HepG2 (cell line): ENCODE data around the gene NAPSA. TPM values are rescaled to one million over a fixed set of nuclear protein-coding genes. Genes with fewer than 3 reads are reported as not detected.

Source experiments
- ATAC-seq: fragments of 200-7000 bp; cut with Tn5 transposase; 3 replicates; pipeline ENCODE4 v1.9.1; 2020; ENCODE audit warnings: mild to moderate bottlenecking, moderate library complexity
- BruUV-seq: library from RNA; stranded (reverse); fragments of 400-500 nt; replicated peaks from 2 replicates; lab custom pipeline; 2021; lab: Mats Ljungman, UMichigan
- CTCF ChIA-PET: fragments of 300-600 bp; formaldehyde crosslinking; extraction: SDS; loops from one replicate; lab custom pipeline; 2021; ENCODE audit warnings: low total read pairs, inconsistent platforms, low intra/inter-chr PET ratio; lab: Yijun Ruan, JAX
- POLR2A ChIA-PET: fragments of 350-600 bp; sonication (Branson Sonifier 250); formaldehyde crosslinking; loops from one replicate; lab custom pipeline; 2020; ENCODE audit warnings: antibody characterized with exemption, inconsistent platforms; lab: Yijun Ruan, JAX
- DNase-seq: peaks from one replicate; pipeline ENCODE4 v3.0.0-alpha.2; 2015; ENCODE audit warnings: low spot score
- FAIRE-seq: peaks from 3 replicates; lab custom pipeline; 2011; peaks lifted over from hg19 to GRCh38; lab: Jason Lieb, UNC
- H2AFZ ChIP-seq: one replicate; pipeline ENCODE4 v1.6.1; 2011; ENCODE audit warnings: low read length, inconsistent platforms
- H3K27ac ChIP-seq: fragments of 300-600 bp; 3 replicates; pipeline ENCODE4 v1.8.0; 2011; ENCODE audit warnings: mixed run types, mild to moderate bottlenecking, mixed read lengths, low read length, inconsistent platforms; ENCODE audit not compliant: insufficient read depth; ENCODE audit errors: extremely low read length
- H3K27me3 ChIP-seq, 2 experiments: fragments of 200-600 bp in 1 of 2; 2 replicates in 1 of 2; 3 replicates in 1 of 2; pipeline versions ENCODE4 v1.6.0 to v1.8.0; 2011; ENCODE audit warnings: low read length in 2 of 2, mild to moderate bottlenecking in 2 of 2, moderate library complexity in 2 of 2, inconsistent platforms in 1 of 2; ENCODE audit not compliant: insufficient read depth in 2 of 2, control insufficient read depth in 1 of 2
- H3K36me3 ChIP-seq, 2 experiments: fragments of 200-600 bp in 1 of 2; replicated peaks in 1 of 2; 2 replicates in 1 of 2; 3 replicates in 1 of 2; pipeline versions ENCODE4 v1.5.1 to v1.8.0; 2011; ENCODE audit warnings: low read length in 2 of 2, inconsistent platforms in 1 of 2; ENCODE audit not compliant: insufficient read depth in 2 of 2, control insufficient read depth in 1 of 2
- H3K4me1 ChIP-seq: 2 replicates; pipeline ENCODE4 v1.5.1; 2012; ENCODE audit warnings: low read length, inconsistent platforms; ENCODE audit not compliant: insufficient read depth
- H3K4me2 ChIP-seq: 2 replicates; pipeline ENCODE4 v1.6.0; 2011; ENCODE audit warnings: low read depth, low read length, inconsistent platforms
- H3K4me3 ChIP-seq, 3 experiments: fragments of 200-600 bp in 1 of 3; sonication (generic), shearing (Covaris generic) in 1 of 3; replicated peaks in 1 of 3; 2 replicates each; pipeline ENCODE4 v1.5.1; 2011 to 2016; ENCODE audit warnings: low read length in 3 of 3, inconsistent platforms in 2 of 3, low read depth in 2 of 3, mild to moderate bottlenecking in 2 of 3, control low read depth in 1 of 3, mixed read lengths in 1 of 3; ENCODE audit not compliant: insufficient read depth in 1 of 3
- H3K79me2 ChIP-seq: one replicate; pipeline ENCODE4 v1.6.1; 2011; ENCODE audit warnings: low read length, inconsistent platforms; ENCODE audit not compliant: insufficient read depth
- H3K9ac ChIP-seq: 2 replicates; pipeline ENCODE4 v1.6.0; 2011; ENCODE audit warnings: mild to moderate bottlenecking, low read depth, low read length, inconsistent platforms; ENCODE audit not compliant: insufficient read depth
- H3K9me3 ChIP-seq: 2 replicates; pipeline ENCODE4 v1.5.1; 2012; ENCODE audit warnings: mild to moderate bottlenecking, low read length
- H4K20me1 ChIP-seq: 2 replicates; pipeline ENCODE4 v1.6.0; 2011; ENCODE audit warnings: inconsistent platforms, mild to moderate bottlenecking, low read length, moderate library complexity; ENCODE audit not compliant: insufficient read depth
- ASH2L ChIP-seq: fragments of 300-600, 200-600 bp; sonication (generic); IDR thresholded peaks from 2 replicates; pipeline ENCODE4 v1.7.0; 2017; ENCODE audit warnings: low read depth, mild to moderate bottlenecking, moderate library complexity, mixed read lengths, low read length; ENCODE audit not compliant: insufficient read length
- CAMTA2 ChIP-seq: sonication (generic); formaldehyde crosslinking; IDR thresholded peaks from 2 replicates; pipeline ENCODE4 v1.4.0; 2020; ENCODE audit warnings: mild to moderate bottlenecking, missing genetic modification reagents, borderline replicate concordance
- ELK4 ChIP-seq: sonication (generic); formaldehyde crosslinking; IDR thresholded peaks from 2 replicates; pipeline ENCODE4 v1.9.0; 2021; ENCODE audit warnings: missing genetic modification reagents, borderline replicate concordance
- KDM2A ChIP-seq: sonication (generic); formaldehyde crosslinking; IDR thresholded peaks from 2 replicates; pipeline ENCODE4 v1.4.0; 2020; ENCODE audit warnings: low read depth, missing genetic modification reagents, borderline replicate concordance
- REXO4 ChIP-seq: sonication (generic); formaldehyde crosslinking; IDR thresholded peaks from 2 replicates; pipeline ENCODE4 v1.8.0; 2022; ENCODE audit warnings: missing genetic modification reagents, mild to moderate bottlenecking, borderline replicate concordance
- SNAI1 ChIP-seq: sonication (generic); formaldehyde crosslinking; IDR thresholded peaks from 2 replicates; pipeline ENCODE4 v1.5.0; 2020; ENCODE audit warnings: mild to moderate bottlenecking, missing genetic modification reagents, borderline replicate concordance
- SNAPC4 ChIP-seq: sonication (generic); formaldehyde crosslinking; IDR thresholded peaks from 2 replicates; pipeline ENCODE4 v1.4.0; 2020; ENCODE audit warnings: mild to moderate bottlenecking, missing genetic modification reagents
- TAF1 ChIP-seq: sonication (generic); formaldehyde crosslinking; IDR thresholded peaks from 2 replicates; pipeline ENCODE4 v1.4.0; 2020; ENCODE audit warnings: missing genetic modification reagents
- TBP ChIP-seq: sonication (generic); formaldehyde crosslinking; IDR thresholded peaks from 2 replicates; pipeline ENCODE4 v1.5.0; 2020; ENCODE audit warnings: missing genetic modification reagents
- TSC22D2 ChIP-seq: sonication (generic); formaldehyde crosslinking; IDR thresholded peaks from 2 replicates; pipeline ENCODE4 v1.5.1; 2020; ENCODE audit warnings: missing genetic modification reagents, mild to moderate bottlenecking, borderline replicate concordance
- ZBTB38 ChIP-seq: sonication (generic); formaldehyde crosslinking; IDR thresholded peaks from 2 replicates; pipeline ENCODE4 v1.5.1; 2020; ENCODE audit warnings: mild to moderate bottlenecking, missing genetic modification reagents
- ZMYM4 ChIP-seq: sonication (generic); formaldehyde crosslinking; IDR thresholded peaks from 2 replicates; pipeline ENCODE4 v1.8.1; 2023; ENCODE audit warnings: mild to moderate bottlenecking, missing genetic modification reagents
- ZNF564 ChIP-seq: sonication (generic); formaldehyde crosslinking; IDR thresholded peaks from 2 replicates; pipeline ENCODE4 v1.8.1; 2023; ENCODE audit warnings: mild to moderate bottlenecking, missing genetic modification reagents
- WGBS: methylation state at CpG from one replicate; pipeline ENCODE4 v1.1.6; 2017; ENCODE audit warnings: low lambda C conversion rate; 5-methylcytosine and 5-hydroxymethylcytosine counted together
- in situ Hi-C: cut with HindIII; loops from 2 replicates; pipeline ENCODE4 v1.10.0; 2017; ENCODE audit warnings: low pct_unique_long_range_greater_than_20kb; ENCODE audit not compliant: extremely low pct_ligation_motif_present
- intact Hi-C: fragments of 100-400 bp; cut with micrococcal nuclease; formaldehyde crosslinking; loops from one replicate; pipeline ENCODE4 v1.10.0; 2022; ENCODE audit not compliant: unreplicated experiment
- polyA plus RNA-seq, 8 experiments: library from polyadenylated mRNA; depleted of rRNA in 3 of 8; stranded (reverse) in 7 of 8; unstranded in 1 of 8; fragments of >200 nt; fragmentation: Illumina TruSeq in 4 of 8; extraction: Trizol in 4 of 8; gene quantifications; 2 replicates each; pipeline versions ENCODE4 v1.2.1 to v1.2.3, GENCODE V29; 2011 to 2016; ENCODE audit warnings: low read depth in 4 of 8, missing spikeins in 1 of 8, mixed read lengths in 1 of 8; ENCODE audit not compliant: insufficient read depth in 1 of 8
- total RNA-seq, 5 experiments: library from RNA; depleted of rRNA; stranded (reverse); fragments of >200 nt; fragmentation: Illumina TruSeq; extraction: Trizol; gene quantifications; 2 replicates each; pipeline ENCODE4 v1.2.3, GENCODE V29; 2016; ENCODE audit warnings: low read depth in 1 of 5

NAPSA gene
- total and polyA plus RNA-seq, 2 of the 13 experiments (the other 11 are each of a cell fraction or from before 2014, with no cell fraction given): not detected

- Histone ChIP-seq H3K4me3 (peak within 1 kb of the TSS; percentile 51 to 80 (median 63)), H3K27ac (peak within 1 kb of the TSS; percentile 51), H3K27me3 (no peaks in the 10 kb centered on the region), H2AFZ (no peak within 1 kb of the TSS), H4K20me1 (peaks cover 7% of the 10 kb centered on the region; the same call in 1 of the 2 replicates), H3K9me3 (no peaks in the 10 kb centered on the region), H3K4me2 (peak within 1 kb of the TSS; percentile 99), H3K36me3 (no peaks in the 10 kb centered on the region), H3K79me2 (no peaks in the 10 kb centered on the region), H3K9ac (peak within 1 kb of the TSS; percentile 67), H3K4me1 (peaks cover 66% of the 10 kb centered on the region)
- BruUV-seq: no TSS peak
- 2% methylated on average over 43 of the region's 43 CpGs for WGBS
- ATAC-seq (peak; percentile 77), DNase-seq (peak; percentile 100), FAIRE-seq (peak; percentile 98)
- ChIA-PET CTCF (no interaction called here), POLR2A (interaction anchor here (0.6 to 1.7 kb wide), 18 partner anchors 8 to 476 kb away, joined by 3 to 10 read pairs (median 4); partner anchors contain the start of genes NR1H2 and POLD1)
- in situ Hi-C loops: loop anchor here (5.0 kb wide), 1 partner anchor 67 kb away; no protein-coding TSS in a partner anchor
- intact Hi-C loops: loop anchor here (5.0 kb wide), 1 partner anchor 67 kb away; no protein-coding TSS in a partner anchor
- TF ChIP-seq ZNF564 (CRISPR knock-in tag) (no peak), REXO4 (no peak), SNAPC4 (CRISPR knock-in tag) (peak; percentile 59; the same call in 1 of the 2 replicates), TBP (no peak), ELK4 (CRISPR knock-in tag) (no peak), CAMTA2 (CRISPR knock-in tag) (no peak), ASH2L (no peak), KDM2A (peak; percentile 44), SNAI1 (CRISPR knock-in tag) (no peak), ZMYM4 (CRISPR knock-in tag) (no peak), TSC22D2 (CRISPR knock-in tag) (no peak), ZBTB38 (peak; percentile 66), TAF1 (CRISPR knock-in tag) (peak; percentile 59)
Observed at GRCh38 chr19:50329146-50329925, 36.1 kb downstream of the NAPSA start, which contains the start of gene KCNC3. KCNC3 (minus strand) TSS chr19:50329377; CDS start chr19:50329082, 295 bp downstream.
